Measurements from ENCODE around the gene TNFRSF18. TPM values are rescaled to one million over a fixed set of nuclear protein-coding genes. Genes with fewer than 3 reads are reported as not detected.

TNFRSF18 gene
- total and polyA plus RNA-seq, 2 donors (not counting 3 experiments of a cell fraction or from before 2014, with no cell fraction given): not detected

DNA sequence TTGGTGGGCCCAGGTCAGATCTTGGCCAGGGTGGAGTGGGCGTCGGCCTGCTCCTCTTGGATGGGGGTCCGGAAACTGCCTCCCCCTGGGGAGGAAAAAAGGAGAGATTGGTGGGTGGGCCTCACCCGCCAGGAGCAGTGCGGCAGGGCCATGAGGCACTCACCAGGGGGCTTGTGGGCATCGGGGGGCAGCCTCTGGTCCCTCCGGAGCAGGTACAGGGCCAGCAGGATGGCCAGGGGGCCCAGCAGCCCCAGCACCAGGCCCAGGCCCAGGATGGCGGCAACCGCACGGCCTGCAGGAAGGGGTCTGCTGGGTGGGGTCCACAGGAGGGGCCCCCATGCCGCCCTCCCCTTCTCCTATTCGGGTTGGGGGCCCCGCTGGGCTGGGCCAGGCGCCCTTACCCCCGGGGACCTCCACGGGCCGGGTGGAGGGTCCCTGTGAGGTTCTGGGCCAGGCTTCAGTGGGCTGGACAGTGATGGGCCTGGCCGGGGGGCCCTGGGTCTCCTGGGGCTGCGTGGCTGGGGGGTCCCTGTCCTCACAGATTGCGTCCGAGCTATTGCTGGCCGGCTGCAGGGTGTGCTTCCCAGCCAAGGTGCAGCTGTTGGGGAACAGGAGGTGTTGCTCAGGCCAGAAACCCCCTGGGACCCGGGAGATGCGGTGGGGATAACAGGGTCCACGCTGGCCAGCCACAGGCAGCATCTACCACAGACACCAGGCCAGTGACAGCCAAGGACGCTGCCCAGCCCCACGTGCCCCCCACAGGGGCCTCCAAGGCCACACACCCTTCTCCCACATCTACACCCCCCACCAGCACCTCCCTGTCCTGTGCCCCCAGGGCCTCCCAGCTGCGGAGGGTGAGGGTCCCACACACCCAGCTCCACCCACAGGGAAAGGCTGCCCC lies 5.4 kb upstream of the TNFRSF18 start:
- Histone ChIP-seq H3K4me1 (ENCODE audit: control insufficient read depth, extremely low read depth, insufficient read depth, low read length) (no peaks in the 10 kb centered on the region), H3K4me2 (ENCODE audit: insufficient read depth, low read length) (no peak overlapping the region), H3K79me2 (ENCODE audit: control insufficient read depth, insufficient read depth, low read length) (no peaks in the 10 kb centered on the region), H3K36me3 (ENCODE audit: control insufficient read depth in 2 of 2, extremely low read depth in 1 of 2, insufficient read depth in 2 of 2, low read length in 2 of 2) (peaks cover 2% of the 10 kb centered on the region in 2 experiments), H2AFZ (ENCODE audit: low read depth, low read length) (no peak overlapping the region), H4K20me1 (replicated peaks; ENCODE audit: control insufficient read depth, extremely low read depth, insufficient read depth, low read length) (no peaks in the 10 kb centered on the region), H3K9me1 (replicated peaks; ENCODE audit: control insufficient read depth, extremely low read depth, insufficient read depth, low read length) (no peaks in the 10 kb centered on the region), H3K27me3 (ENCODE audit: control insufficient read depth in 2 of 2, insufficient read depth in 2 of 2, low read length in 2 of 2) (peaks cover 1 to 2% of the 10 kb centered on the region in 2 experiments), H3K4me3 (replicated peaks in 1 of 3; ENCODE audit: insufficient read depth in 1 of 3, low read depth in 1 of 3, low read length in 3 of 3) (no peak overlapping the region), H3K9ac (replicated peaks; ENCODE audit: extremely low read depth, insufficient read depth, low read length) (no peak overlapping the region), H3K27ac (ENCODE audit: insufficient read depth, low read depth, low read length) (no peak overlapping the region), H3K9me3 (replicated peaks; ENCODE audit: control insufficient read depth, insufficient read depth, low read length) (no peaks in the 10 kb centered on the region)
- no TSS peak for BruUV-seq (replicated peaks)
- dilution Hi-C loops (cut with MboI; ENCODE audit: extremely low pct_ligation_motif_present, low sequenced_read_pairs): no loop called here
- FAIRE-seq (no peak), DNase-seq (ENCODE audit: low read depth, low spot score) (no peak)
- CTCF ChIA-PET: interaction anchor here (1.5 kb wide), 1 partner anchor 90 kb away, joined by 4 read pairs; no protein-coding TSS in a partner anchor
- POLR2A ChIA-PET: no interaction called here
- TF ChIP-seq POLR2A (IDR thresholded peaks at IDR 0.05; ENCODE audit: low read depth, low read length) (no peak), EZH2 (IDR thresholded peaks at IDR 0.05; ENCODE audit: borderline replicate concordance, low read depth, low read length, severe bottlenecking) (no peak), MYC (IDR thresholded peaks at IDR 0.05; ENCODE audit: low read depth, low read length) (no peak), POLR2AphosphoS5 (IDR thresholded peaks at IDR 0.05; ENCODE audit: insufficient read depth, low read depth, low read length) (no peak), FOS (IDR thresholded peaks at IDR 0.05; ENCODE audit: borderline replicate concordance, insufficient read depth, low read length) (no peak), JUN (IDR thresholded peaks at IDR 0.05; ENCODE audit: borderline replicate concordance, insufficient read depth, insufficient read length, low read depth) (no peak), GATA2 (IDR thresholded peaks at IDR 0.05; ENCODE audit: insufficient read depth, insufficient read length, low read depth, low read length) (no peak)
- TF ChIP-seq, protein P1, sequence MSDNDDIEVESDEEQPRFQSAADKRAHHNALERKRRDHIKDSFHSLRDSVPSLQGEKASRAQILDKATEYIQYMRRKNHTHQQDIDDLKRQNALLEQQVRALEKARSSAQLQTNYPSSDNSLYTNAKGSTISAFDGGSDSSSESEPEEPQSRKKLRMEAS (IDR thresholded peaks at IDR 0.05; ENCODE audit: insufficient read depth, insufficient read length): no peak
- TF ChIP-seq, protein P2, sequence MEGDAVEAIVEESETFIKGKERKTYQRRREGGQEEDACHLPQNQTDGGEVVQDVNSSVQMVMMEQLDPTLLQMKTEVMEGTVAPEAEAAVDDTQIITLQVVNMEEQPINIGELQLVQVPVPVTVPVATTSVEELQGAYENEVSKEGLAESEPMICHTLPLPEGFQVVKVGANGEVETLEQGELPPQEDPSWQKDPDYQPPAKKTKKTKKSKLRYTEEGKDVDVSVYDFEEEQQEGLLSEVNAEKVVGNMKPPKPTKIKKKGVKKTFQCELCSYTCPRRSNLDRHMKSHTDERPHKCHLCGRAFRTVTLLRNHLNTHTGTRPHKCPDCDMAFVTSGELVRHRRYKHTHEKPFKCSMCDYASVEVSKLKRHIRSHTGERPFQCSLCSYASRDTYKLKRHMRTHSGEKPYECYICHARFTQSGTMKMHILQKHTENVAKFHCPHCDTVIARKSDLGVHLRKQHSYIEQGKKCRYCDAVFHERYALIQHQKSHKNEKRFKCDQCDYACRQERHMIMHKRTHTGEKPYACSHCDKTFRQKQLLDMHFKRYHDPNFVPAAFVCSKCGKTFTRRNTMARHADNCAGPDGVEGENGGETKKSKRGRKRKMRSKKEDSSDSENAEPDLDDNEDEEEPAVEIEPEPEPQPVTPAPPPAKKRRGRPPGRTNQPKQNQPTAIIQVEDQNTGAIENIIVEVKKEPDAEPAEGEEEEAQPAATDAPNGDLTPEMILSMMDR (IDR thresholded peaks at IDR 0.05; ENCODE audit: extremely low read depth in 1 of 2, insufficient read depth in 1 of 2, low read depth in 1 of 2, low read length in 2 of 2): no peak
- intact Hi-C loops (cut with micrococcal nuclease): loop anchor here (2.0 kb wide), 2 partner anchors 19 to 89 kb away; no protein-coding TSS in a partner anchor

Data from endothelial cell of umbilical vein (primary cell).